ENCODE data around the gene FOXD1.
A peak's percentile ranks its signal among the peaks of the same experiment; 100 is the strongest.
"Not testable (repeated sequence)": the region's sequence is repeated elsewhere in the genome, so short reads cannot be mapped to it uniquely, and the experiment has no call there.

Gene FOXD1

GRCh38 chr5:73448463-73449136, at the start of gene FOXD1:
TSS of gene FOXD1 (minus strand) at chr5:73448777. CDS start at chr5:73448362, 415 bp downstream.
- DNase-seq, result no peak

- DNase-seq, result no peak
Measured at GRCh38 chr5:73497497-73498056, 49.0 kb upstream of the FOXD1 start.

DNA sequence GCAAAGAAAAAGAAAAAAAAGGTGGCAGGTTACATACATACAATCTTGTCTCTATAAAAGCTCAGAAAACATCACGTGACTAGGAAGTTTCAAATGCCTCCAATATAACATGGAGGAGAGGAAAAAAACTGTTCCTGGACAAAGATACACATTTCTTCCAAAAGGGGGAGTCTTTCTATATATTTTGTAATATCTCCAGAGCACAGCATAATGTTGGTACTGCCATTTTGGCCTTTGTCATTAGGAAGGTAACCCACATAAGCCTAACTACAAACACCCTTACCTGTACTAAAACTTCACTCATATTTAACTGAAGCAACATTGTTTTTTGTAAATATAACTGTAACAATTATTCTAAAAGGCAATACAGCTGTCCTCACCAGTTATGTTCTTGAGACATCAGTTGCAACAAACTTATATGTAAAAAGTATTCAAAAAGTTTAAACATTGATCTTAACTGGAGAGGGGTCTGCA, 48.4 kb upstream of the FOXD1 start:
- peak; percentile 79 for DNase-seq

DNA sequence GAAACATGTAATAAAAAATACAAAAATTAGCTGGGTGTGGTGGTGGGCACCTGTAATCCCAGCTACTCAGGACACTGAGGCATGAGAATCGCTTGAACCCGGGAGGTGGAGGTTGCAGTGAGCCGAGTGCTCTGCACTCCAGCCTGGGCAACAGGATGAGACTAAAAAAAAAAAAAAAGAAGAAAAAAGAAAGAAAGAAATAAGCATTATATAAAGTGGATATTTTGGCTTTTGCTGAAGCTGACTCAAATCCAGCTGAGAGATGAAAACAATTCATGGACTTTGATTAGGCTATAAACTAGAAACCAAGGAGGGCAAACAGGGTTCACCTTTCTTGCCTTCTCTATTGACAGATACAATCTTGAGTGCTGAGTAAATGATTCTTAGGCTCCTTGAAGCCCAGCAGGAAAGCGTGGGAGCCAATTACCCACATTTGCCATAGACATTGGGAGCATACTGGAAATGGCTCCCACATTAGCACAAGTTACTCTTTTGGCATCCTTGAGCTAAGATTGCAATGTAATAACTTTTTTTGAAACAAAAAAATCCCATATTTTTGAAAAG, 47.3 kb upstream of the FOXD1 start:
- DNase-seq, result no peak

DNA sequence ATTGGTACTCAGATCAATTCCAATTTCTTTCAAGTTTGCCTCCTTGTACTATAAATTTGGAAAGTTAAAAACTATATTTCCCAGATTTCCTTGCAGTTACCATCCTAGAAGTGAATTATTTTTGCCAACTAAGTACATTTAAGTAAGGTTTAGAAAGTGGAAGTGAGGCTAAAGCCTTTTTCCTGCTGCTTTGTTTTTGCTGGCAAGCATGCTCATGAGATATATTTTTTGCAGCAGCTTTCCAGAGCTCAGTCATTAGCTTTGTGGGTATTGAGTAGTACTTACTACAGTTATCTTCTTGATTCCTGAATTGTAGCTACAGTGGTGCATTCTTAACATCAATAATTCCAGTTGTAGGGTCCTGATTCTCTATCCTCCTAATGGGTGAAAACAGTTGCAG, 46.1 kb upstream of the FOXD1 start:
- no peak for DNase-seq

GRCh38 chr5:73493421-73493820, 44.8 kb upstream of the FOXD1 start:
- DNase-seq, result no peak

- DNase-seq, result no peak
Measured at GRCh38 chr5:73491155-73491554, 42.6 kb upstream of the FOXD1 start.

GRCh38 chr5:73490088-73490487, 41.5 kb upstream of the FOXD1 start:
- no peak for DNase-seq

GRCh38 chr5:73488806-73489205, 40.2 kb upstream of the FOXD1 start:
- no peak for DNase-seq

DNA sequence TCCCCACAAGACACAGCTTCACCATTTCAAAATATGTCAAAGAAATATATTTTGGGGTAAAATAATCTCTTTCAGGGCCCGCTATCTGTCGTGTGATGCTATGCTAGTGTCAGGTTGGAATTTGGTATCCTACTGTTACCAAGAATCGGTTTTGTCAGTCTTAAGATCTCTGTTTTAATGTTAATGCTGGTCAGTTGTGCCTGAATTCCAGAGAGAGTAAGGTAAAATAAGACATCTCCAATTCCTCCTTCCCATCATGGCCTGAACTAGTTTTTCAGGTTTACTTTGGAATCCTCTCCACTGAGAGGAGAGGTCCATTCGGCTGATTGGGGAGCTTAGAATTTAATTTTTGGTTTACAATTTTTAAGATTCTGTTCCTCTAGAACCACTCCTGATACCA, 39.2 kb upstream of the FOXD1 start:
- DNase-seq, result no peak

GRCh38 chr5:73487257-73487656, 38.7 kb upstream of the FOXD1 start:
- not testable (repeated sequence) for DNase-seq

DNA sequence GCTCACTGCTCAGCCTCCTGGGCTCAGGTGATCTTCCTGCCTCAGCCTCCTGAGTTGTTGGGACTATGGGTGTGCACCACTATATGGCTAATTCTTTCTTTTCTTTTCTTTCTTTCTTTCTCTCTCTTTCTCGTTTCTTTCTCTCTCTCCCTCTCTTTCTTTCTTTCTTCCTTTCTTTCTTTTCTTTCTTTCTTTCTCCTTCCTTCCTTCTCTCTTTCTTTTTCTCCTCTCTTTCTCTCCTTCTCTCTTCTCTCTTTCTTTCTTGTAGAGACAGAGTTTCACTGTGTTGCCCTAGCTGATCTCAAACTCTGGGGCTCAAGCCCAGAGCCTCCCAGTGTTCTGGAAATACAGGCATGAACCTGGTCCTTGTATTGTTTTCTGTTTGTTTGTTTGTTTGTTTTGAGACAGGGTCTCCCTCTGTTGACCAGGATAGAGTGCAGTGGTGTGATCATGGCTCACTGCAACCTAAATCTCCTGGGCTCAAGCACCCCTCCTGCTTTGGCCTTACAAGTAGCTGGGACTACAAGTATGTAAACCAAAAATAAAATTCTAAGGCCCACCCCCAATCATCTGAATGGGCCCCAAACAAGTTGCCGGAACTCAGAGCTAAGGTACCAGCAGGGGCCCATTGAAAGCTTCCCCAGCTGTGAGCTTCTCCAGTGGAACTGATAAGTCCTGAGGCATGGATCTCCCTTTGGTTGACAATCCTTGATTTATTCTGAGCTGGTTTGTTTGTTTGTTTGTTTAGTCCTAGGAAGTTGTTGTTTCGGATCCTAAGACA, 37.7 kb upstream of the FOXD1 start:
- no peak for DNase-seq

DNA sequence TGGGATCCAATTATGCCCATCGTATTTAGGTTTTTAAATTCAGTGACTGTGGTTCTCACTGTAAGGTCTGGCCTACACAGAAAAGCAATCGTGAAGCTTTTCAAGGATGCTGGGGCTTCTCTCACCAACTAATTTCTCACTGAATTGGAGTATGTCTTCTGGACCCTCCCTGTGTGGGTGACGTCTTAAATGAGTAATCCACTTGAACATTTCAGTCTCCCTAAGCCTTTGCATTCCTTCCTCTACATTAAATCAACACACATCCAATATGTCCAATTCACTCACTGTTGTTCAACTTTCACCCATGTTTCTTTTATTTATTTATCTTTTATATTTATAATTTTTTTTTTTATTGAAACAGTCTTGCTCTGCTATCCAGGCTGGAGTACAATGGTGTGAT, 37.1 kb upstream of the FOXD1 start:
- no peak for DNase-seq

DNA sequence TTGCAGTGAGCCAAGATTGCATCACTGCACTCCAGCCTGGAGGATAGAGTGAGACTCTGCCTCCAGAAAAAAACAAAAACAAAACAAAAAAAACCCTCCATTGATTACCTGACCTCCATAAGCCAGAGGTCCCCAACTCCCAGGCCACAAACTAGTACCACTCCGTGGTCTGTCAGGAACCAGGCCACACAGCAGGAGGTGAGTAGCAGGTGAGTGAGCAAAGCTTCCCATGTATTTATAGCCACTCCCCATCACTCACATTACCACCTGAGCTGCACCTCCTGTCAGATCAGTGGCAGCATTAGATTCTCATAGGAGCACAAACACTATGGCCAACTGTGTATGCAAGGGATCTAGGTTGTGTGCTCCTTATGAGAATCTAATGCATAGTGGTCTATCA, 35.9 kb upstream of the FOXD1 start:
- no peak for DNase-seq

- no peak for DNase-seq
Measured at GRCh38 chr5:73483676-73484075, 35.1 kb upstream of the FOXD1 start.

DNA sequence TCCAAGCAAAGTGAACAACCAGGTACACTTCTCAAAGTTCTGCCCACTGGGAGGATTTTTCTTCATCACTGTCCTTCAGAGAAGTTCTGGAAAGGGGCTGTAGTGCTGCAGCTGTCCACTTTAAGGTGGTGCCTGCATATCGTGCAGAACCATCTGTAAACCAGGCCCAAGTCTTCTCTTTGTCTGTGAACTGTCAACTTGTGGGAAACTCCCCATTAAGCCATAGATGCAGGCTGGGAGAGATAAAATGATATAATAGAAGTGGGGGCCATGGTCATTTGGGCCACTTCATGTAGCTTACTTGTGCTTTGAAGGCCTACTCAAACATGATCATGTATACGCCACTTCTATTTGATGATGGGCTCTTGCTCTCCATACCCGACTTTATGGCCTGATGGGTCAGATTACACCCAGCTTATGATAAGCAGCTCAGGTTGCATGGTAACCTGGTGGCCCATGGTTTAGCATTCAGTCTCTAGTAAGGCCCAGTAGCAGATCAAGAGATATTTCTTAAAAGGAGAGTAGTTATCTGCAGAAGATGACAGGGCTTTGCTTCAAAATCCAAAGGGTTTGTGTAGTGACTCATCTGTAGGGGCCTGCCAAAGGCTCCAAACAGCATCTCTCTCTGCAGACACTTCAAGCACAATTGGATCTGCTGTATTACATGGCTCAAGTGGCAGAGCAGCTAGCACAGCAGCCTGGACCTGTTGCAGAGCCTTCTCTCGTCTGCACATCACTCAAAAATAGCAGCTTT, 34.0 kb upstream of the FOXD1 start:
- no peak for DNase-seq

- no peak for DNase-seq
Measured at GRCh38 chr5:73480500-73480899, 31.9 kb upstream of the FOXD1 start.

- DNase-seq, result no peak
Measured at GRCh38 chr5:73472116-73472515, 23.5 kb upstream of the FOXD1 start.

GRCh38 chr5:73471654-73472053, 23.1 kb upstream of the FOXD1 start:
- DNase-seq, result no peak

DNA sequence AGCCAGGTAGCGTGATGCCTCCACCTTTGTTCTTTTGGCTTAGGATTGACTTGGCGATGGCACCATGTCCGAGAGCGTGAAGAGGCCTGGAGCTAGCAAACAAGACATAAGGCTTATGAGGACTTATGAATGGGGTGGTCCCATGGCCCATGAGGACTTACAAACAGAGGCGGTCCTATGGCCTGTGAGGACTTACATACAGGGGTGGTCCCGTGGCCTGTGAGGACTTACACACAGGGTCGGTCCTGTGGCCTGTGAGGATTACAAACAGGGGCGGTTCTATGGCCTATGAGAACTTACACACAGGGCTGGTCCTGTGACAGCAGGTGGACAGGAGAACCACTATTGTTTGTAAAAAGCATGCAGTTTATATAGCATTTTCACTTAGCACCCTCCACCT, 21.3 kb upstream of the FOXD1 start:
- DNase-seq, result no peak

DNA sequence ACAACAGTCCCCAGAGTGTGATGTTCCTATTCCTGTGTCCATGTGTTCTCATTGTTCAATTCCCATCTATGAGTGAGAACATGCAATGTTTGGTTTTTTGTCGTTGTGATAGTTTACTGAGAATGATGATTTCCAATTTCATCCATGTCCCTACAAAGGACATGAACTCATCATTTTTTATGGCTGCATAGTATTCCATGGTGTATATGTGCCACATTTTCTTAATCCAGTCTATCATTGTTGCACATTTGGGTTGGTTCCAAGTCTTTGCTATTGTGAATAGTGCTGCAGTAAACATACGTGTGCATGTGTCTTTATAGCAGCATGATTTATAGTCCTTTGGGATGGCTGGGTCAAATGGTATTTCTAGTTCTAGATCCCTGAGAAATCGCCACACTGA, 20.1 kb upstream of the FOXD1 start:
- not testable (repeated sequence) for DNase-seq

- no peak for DNase-seq
Measured at GRCh38 chr5:73464016-73464745, 15.6 kb upstream of the FOXD1 start.
